ENCODE results near the gene CFAP97D1. TPM values are rescaled to one million over a fixed set of nuclear protein-coding genes. Genes with fewer than 3 reads are reported as not detected.

CFAP97D1 gene
- total RNA-seq, 2 donors from 2014 or later, result not detected

GRCh38 chr17:43799047-43799446 lies 18.8 kb downstream of the CFAP97D1 start:
- no peak overlapping the region for H3K27ac ChIP-seq

GRCh38 chr17:43800736-43801135 lies 20.5 kb downstream of the CFAP97D1 start:
- Histone ChIP-seq H3K9me3 (no peaks in the 10 kb centered on the region), H3K4me3 (no peak overlapping the region), H3K27me3 (no peaks in the 10 kb centered on the region), H3K36me3 (no peaks in the 10 kb centered on the region), H3K27ac (no peak overlapping the region), H3K9ac (ENCODE audit: low read depth in 2 of 2, low read length in 2 of 2) (no peak overlapping the region), H3K4me1 (no peaks in the 10 kb centered on the region)
- no peak for DNase-seq
- TF ChIP-seq CTCF (IDR thresholded peaks at IDR 0.05), result no peak
- intact Hi-C loops (cut with DNase I), result no loop called here

More at GRCh38 chr17:43799047-43799446, 18.8 kb downstream of the CFAP97D1 start:
- no peak for DNase-seq
- Histone ChIP-seq H3K9me3 (no peaks in the 10 kb centered on the region), H3K4me1 (no peaks in the 10 kb centered on the region), H3K4me3 (no peak overlapping the region), H3K36me3 (no peaks in the 10 kb centered on the region), H3K9ac (ENCODE audit: low read depth in 2 of 2, low read length in 2 of 2) (no peak overlapping the region), H3K27me3 (no peaks in the 10 kb centered on the region)
- TF ChIP-seq CTCF (IDR thresholded peaks at IDR 0.05), result no peak
- intact Hi-C loops (cut with DNase I), result no loop called here

GRCh38 chr17:43801844-43802243 lies 21.6 kb downstream of the CFAP97D1 start:
- no peak for TF ChIP-seq CTCF (IDR thresholded peaks at IDR 0.05)
- Histone ChIP-seq H3K36me3 (no peaks in the 10 kb centered on the region), H3K9me3 (no peaks in the 10 kb centered on the region), H3K27ac (no peak overlapping the region), H3K4me3 (no peak overlapping the region), H3K4me1 (no peaks in the 10 kb centered on the region), H3K27me3 (no peaks in the 10 kb centered on the region), H3K9ac (ENCODE audit: low read depth in 2 of 2, low read length in 2 of 2) (no peak overlapping the region)
- DNase-seq, result no peak
- intact Hi-C loops (cut with DNase I), result no loop called here

GRCh38 chr17:43803758-43804157 lies 23.5 kb downstream of the CFAP97D1 start:
- Histone ChIP-seq H3K4me3 (no peak overlapping the region), H3K4me1 (no peaks in the 10 kb centered on the region), H3K9ac (ENCODE audit: low read depth in 2 of 2, low read length in 2 of 2) (no peak overlapping the region), H3K27ac (no peak overlapping the region), H3K9me3 (no peaks in the 10 kb centered on the region), H3K36me3 (no peaks in the 10 kb centered on the region), H3K27me3 (no peaks in the 10 kb centered on the region)
- intact Hi-C loops (cut with DNase I), result no loop called here
- TF ChIP-seq CTCF (IDR thresholded peaks at IDR 0.05), result no peak
- DNase-seq, result no peak

- intact Hi-C loops (cut with DNase I), result no loop called here
- DNase-seq, result no peak
- no peak for TF ChIP-seq CTCF (IDR thresholded peaks at IDR 0.05)
- Histone ChIP-seq H3K27me3 (no peaks in the 10 kb centered on the region), H3K9ac (ENCODE audit: low read depth in 2 of 2, low read length in 2 of 2) (no peak overlapping the region), H3K4me3 (no peak overlapping the region), H3K27ac (no peak overlapping the region), H3K36me3 (no peaks in the 10 kb centered on the region), H3K4me1 (no peaks in the 10 kb centered on the region), H3K9me3 (no peaks in the 10 kb centered on the region)
Observed at GRCh38 chr17:43805117-43805516, 24.9 kb downstream of the CFAP97D1 start.

- H3K27me3 ChIP-seq, result no peaks in the 10 kb centered on the region
- H3K27ac ChIP-seq, result no peak overlapping the region
- no peak for DNase-seq
- no peak overlapping the region for H3K4me3 ChIP-seq
- TF ChIP-seq CTCF (IDR thresholded peaks at IDR 0.05), result no peak
- H3K4me1 ChIP-seq, result no peaks in the 10 kb centered on the region
- no peaks in the 10 kb centered on the region for H3K9me3 ChIP-seq
- intact Hi-C loops (cut with DNase I), result no loop called here
- H3K36me3 ChIP-seq, result no peaks in the 10 kb centered on the region
- H3K9ac ChIP-seq (ENCODE audit: low read depth in 2 of 2, low read length in 2 of 2), result no peak overlapping the region
Observed at GRCh38 chr17:43808076-43808475, 27.8 kb downstream of the CFAP97D1 start.

Measured in colonic mucosa (tissue), 4 donors.